PC-9 (cell line): Measurements from ENCODE around the gene RS1. TPM values are rescaled to one million over a fixed set of nuclear protein-coding genes. Genes with fewer than 3 reads are reported as not detected.

ENCODE experiments used
- BruUV-seq: library from RNA; stranded (reverse); fragments of 400-500 nt; replicated peaks from 2 replicates; lab custom pipeline; 2021; lab: Mats Ljungman, UMichigan
- CTCF ChIA-PET: fragments of 300-600 bp; sonication (Branson Sonifier 250); formaldehyde crosslinking; loops from one replicate; lab custom pipeline; 2022; ENCODE audit warnings: antibody characterized with exemption; lab: Charles Lee
- POLR2A ChIA-PET: fragments of 300-600 bp; sonication (Branson Sonifier 250); formaldehyde crosslinking; loops from one replicate; lab custom pipeline; 2022; ENCODE audit warnings: antibody characterized with exemption; ENCODE audit not compliant: unreplicated experiment; lab: Charles Lee
- DNase-seq, 2 experiments: peaks; one replicate each; pipeline versions ENCODE4 v3.0.0 to v3.0.0-alpha.2; 2015 to 2022; ENCODE audit warnings: mixed read lengths in 1 of 2
- H2AFZ ChIP-seq: fragments of 200-600 bp; sonication (generic); 2 replicates; pipeline ENCODE4 v1.8.1; 2017; ENCODE audit warnings: antibody characterized with exemption
- H3F3A ChIP-seq: fragments of 200-600 bp; sonication (generic); 2 replicates; pipeline ENCODE4 v1.8.1; 2017; ENCODE audit warnings: antibody characterized with exemption, mild to moderate bottlenecking, low read depth; ENCODE audit not compliant: insufficient read depth
- H3K27ac ChIP-seq: fragments of 200-600 bp; sonication (generic); 2 replicates; pipeline ENCODE4 v1.6.1; 2016; ENCODE audit warnings: mixed run types
- H3K27me3 ChIP-seq: fragments of 200-600 bp; sonication (generic); 2 replicates; pipeline ENCODE4 v1.6.1; 2016; ENCODE audit warnings: low read depth, mixed run types; ENCODE audit not compliant: insufficient read depth
- H3K36me3 ChIP-seq: fragments of 200-600 bp; sonication (generic); 2 replicates; pipeline ENCODE4 v1.6.1; 2016; ENCODE audit warnings: low read depth, mixed run types
- H3K4me1 ChIP-seq: fragments of 200-600 bp; sonication (generic); replicated peaks from 2 replicates; pipeline ENCODE4 v1.6.1; 2016; ENCODE audit warnings: mixed run types; ENCODE audit not compliant: insufficient read depth
- H3K4me2 ChIP-seq: fragments of 200-600 bp; sonication (generic); 2 replicates; pipeline ENCODE4 v1.6.1; 2017; ENCODE audit warnings: mixed run types
- H3K4me3 ChIP-seq: fragments of 200-600 bp; sonication (generic); 2 replicates; pipeline ENCODE4 v1.6.1; 2016; ENCODE audit warnings: mixed run types
- H3K79me2 ChIP-seq: fragments of 200-600 bp; sonication (generic); 2 replicates; pipeline ENCODE4 v1.6.1; 2017; ENCODE audit warnings: low read depth, mixed run types
- H3K9me2 ChIP-seq: fragments of 200-600 bp; sonication (generic); 2 replicates; pipeline ENCODE4 v1.8.1; 2017; ENCODE audit warnings: mild to moderate bottlenecking; ENCODE audit not compliant: insufficient read depth
- H3K9me3 ChIP-seq: fragments of 200-600 bp; sonication (generic); 2 replicates; pipeline ENCODE4 v1.8.1; 2016; ENCODE audit warnings: low read depth; ENCODE audit not compliant: insufficient read depth
- H4K20me1 ChIP-seq: fragments of 200-600 bp; sonication (generic); 2 replicates; pipeline ENCODE4 v1.8.1; 2017; ENCODE audit not compliant: insufficient read depth
- EZH2 ChIP-seq: fragments of 200-600 bp; sonication (generic); IDR thresholded peaks from 2 replicates; pipeline ENCODE4 v1.8.0; 2017; ENCODE audit warnings: antibody characterized with exemption, low read depth
- intact Hi-C: fragments of 100-400 bp; cut with micrococcal nuclease; formaldehyde crosslinking; loops from one replicate; pipeline ENCODE4 v1.10.0; 2022; ENCODE audit not compliant: unreplicated experiment
- total RNA-seq: library from RNA; stranded (reverse); gene quantifications from 2 replicates; pipeline ENCODE4 v1.2.3, GENCODE V29; 2021
- TF ChIP-seq, protein P1 (sequence below): fragments of 200-600 bp; sonication (generic); conservative IDR thresholded peaks from 2 replicates; pipeline ENCODE4 v1.6.1; 2017; ENCODE audit warnings: mixed run types, antibody characterized with exemption, mild to moderate bottlenecking, moderate library complexity

The RS1 gene
- total RNA-seq, 1 experiment from 2014 or later: not detected

DNA sequence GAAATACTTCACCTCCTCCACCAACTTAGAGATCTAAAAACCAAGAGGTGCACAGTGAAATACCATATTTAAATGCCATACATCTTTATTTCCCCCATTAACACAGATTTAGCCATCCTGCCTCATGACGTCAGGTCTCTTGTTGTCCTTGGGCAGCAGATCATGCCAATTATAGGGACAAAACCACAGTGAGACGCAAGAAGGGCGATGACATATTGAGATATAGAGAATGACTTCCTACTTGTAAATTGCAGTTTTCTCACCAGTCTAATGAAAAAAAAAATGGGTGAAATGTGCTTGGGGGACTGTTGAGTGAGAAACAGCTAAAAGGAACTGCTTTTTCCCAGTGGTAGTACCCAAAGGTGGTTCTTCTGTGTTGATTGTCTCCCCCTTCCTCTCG, 24.3 kb downstream of the RS1 start:
- H3K36me3 ChIP-seq: no peaks in the 10 kb centered on the region
- no TSS peak for BruUV-seq
- no peak for DNase-seq
- no peak overlapping the region for H2AFZ ChIP-seq
- intact Hi-C loops: no loop called here
- TF ChIP-seq EZH2: no peak
- TF ChIP-seq, protein P1, sequence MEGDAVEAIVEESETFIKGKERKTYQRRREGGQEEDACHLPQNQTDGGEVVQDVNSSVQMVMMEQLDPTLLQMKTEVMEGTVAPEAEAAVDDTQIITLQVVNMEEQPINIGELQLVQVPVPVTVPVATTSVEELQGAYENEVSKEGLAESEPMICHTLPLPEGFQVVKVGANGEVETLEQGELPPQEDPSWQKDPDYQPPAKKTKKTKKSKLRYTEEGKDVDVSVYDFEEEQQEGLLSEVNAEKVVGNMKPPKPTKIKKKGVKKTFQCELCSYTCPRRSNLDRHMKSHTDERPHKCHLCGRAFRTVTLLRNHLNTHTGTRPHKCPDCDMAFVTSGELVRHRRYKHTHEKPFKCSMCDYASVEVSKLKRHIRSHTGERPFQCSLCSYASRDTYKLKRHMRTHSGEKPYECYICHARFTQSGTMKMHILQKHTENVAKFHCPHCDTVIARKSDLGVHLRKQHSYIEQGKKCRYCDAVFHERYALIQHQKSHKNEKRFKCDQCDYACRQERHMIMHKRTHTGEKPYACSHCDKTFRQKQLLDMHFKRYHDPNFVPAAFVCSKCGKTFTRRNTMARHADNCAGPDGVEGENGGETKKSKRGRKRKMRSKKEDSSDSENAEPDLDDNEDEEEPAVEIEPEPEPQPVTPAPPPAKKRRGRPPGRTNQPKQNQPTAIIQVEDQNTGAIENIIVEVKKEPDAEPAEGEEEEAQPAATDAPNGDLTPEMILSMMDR: no peak
- no peaks in the 10 kb centered on the region for H4K20me1 ChIP-seq
- H3K4me3 ChIP-seq: no peak overlapping the region
- no peaks in the 10 kb centered on the region for H3K79me2 ChIP-seq
- H3K9me3 ChIP-seq: no peaks in the 10 kb centered on the region
- H3K4me1 ChIP-seq: no peaks in the 10 kb centered on the region
- H3K27ac ChIP-seq: no peak overlapping the region
- no peaks in the 10 kb centered on the region for H3K9me2 ChIP-seq
- CTCF ChIA-PET: no interaction called here
- no peak overlapping the region for H3K4me2 ChIP-seq
- H3F3A ChIP-seq: no peaks in the 10 kb centered on the region
- POLR2A ChIA-PET: no interaction called here
- no peaks in the 10 kb centered on the region for H3K27me3 ChIP-seq

DNA sequence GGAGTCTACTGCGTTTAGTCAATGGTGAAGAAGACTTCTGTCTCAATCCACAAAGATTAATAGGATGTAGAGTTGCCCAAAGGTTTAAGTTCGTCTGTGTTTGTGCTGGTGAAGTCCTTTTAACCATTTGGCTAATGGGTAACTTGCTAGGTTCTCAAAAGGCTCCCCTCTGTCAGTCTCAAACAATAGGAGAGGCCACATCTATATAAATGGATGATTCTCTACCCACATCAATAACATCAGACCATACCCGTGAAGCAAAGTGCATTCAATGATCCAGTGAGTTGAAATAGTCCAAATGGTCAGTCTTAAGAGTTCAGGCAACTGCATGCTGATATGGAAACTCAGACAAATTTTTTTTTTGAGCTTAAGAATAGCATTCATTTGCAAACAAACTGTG, 28.1 kb downstream of the RS1 start:
- Histone ChIP-seq H3K27me3 (no peaks in the 10 kb centered on the region), H3K79me2 (no peaks in the 10 kb centered on the region), H4K20me1 (no peaks in the 10 kb centered on the region), H3K4me1 (no peaks in the 10 kb centered on the region), H3K36me3 (no peaks in the 10 kb centered on the region), H3F3A (no peaks in the 10 kb centered on the region), H2AFZ (no peak overlapping the region), H3K27ac (no peak overlapping the region), H3K4me2 (no peak overlapping the region), H3K9me3 (no peaks in the 10 kb centered on the region), H3K4me3 (no peak overlapping the region), H3K9me2 (no peaks in the 10 kb centered on the region)
- intact Hi-C loops: no loop called here
- DNase-seq: no peak
- ChIA-PET POLR2A (no interaction called here), CTCF (no interaction called here)
- no peak for TF ChIP-seq EZH2
- TF ChIP-seq, protein P1: no peak
- BruUV-seq: no TSS peak

DNA sequence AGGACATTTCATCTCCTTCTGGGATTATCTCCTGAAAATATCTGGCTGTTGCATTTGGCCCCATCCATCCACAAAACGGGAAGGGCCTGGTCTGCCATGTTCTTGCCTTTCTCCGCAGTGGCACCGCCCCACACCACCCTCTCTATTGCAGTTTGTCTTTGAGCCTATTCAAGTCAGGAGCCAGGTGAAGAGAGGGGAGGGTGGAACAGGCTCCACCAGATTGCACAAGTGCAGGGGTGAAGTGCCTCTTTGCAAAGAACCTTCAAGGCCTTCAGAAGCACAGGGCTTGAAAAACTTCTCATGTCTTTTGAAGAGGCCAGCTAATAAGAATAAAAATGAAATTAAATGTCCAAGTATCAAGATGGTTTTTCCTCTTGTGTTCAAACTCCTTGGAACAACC, 28.7 kb downstream of the RS1 start:
- intact Hi-C loops: no loop called here
- POLR2A ChIA-PET: no interaction called here
- BruUV-seq: no TSS peak
- Histone ChIP-seq H3K4me3 (no peak overlapping the region), H3K4me1 (no peaks in the 10 kb centered on the region), H3K36me3 (no peaks in the 10 kb centered on the region), H3K9me3 (no peaks in the 10 kb centered on the region), H3F3A (no peaks in the 10 kb centered on the region), H3K27me3 (no peaks in the 10 kb centered on the region), H3K27ac (no peak overlapping the region), H3K4me2 (no peak overlapping the region), H3K79me2 (no peaks in the 10 kb centered on the region), H3K9me2 (no peaks in the 10 kb centered on the region), H2AFZ (no peak overlapping the region), H4K20me1 (no peaks in the 10 kb centered on the region)
- CTCF ChIA-PET: no interaction called here
- TF ChIP-seq, protein P1: no peak
- TF ChIP-seq EZH2: no peak
- no peak for DNase-seq
